K562 (cell line): Measurements from ENCODE around the gene ZKSCAN8. TPM values are rescaled to one million over a fixed set of nuclear protein-coding genes. Genes with fewer than 3 reads are reported as not detected.

ENCODE experiments used
- DIDO1 ChIP-seq: fragments of 450-650 bp; IDR thresholded peaks from 2 replicates; pipeline ENCODE4 v1.6.1; 2016; ENCODE audit warnings: low read depth, missing biosample characterization, missing genetic modification characterization
- GABPA ChIP-seq: fragments of 200-800 bp; sonication (Bioruptor generic); conservative IDR thresholded peaks from 2 replicates; pipeline ENCODE4 v1.6.1; 2016; ENCODE audit warnings: low read depth, missing genetic modification characterization, missing compliant biosample characterization
- GTF2A2 ChIP-seq: IDR thresholded peaks from 2 replicates; pipeline ENCODE4 v1.6.1; 2016; ENCODE audit warnings: mild to moderate bottlenecking, missing genetic modification characterization, missing compliant biosample characterization
- HBP1 ChIP-seq: fragments of 450-650 bp; formaldehyde crosslinking; IDR thresholded peaks from 2 replicates; pipeline ENCODE4 v1.4.0; 2022; ENCODE audit warnings: missing genetic modification characterization
- LEF1 ChIP-seq: fragments of 450-650 bp; IDR thresholded peaks from 2 replicates; pipeline ENCODE4 v1.6.1; 2016; ENCODE audit warnings: mild to moderate bottlenecking
- NCOA2 ChIP-seq, 2 experiments: fragments of 450-650 bp; IDR thresholded peaks; 2 replicates each; pipeline ENCODE4 v1.6.1; 2018; ENCODE audit warnings: mild to moderate bottlenecking in 2 of 2, moderate library complexity in 1 of 2; ENCODE audit not compliant: partially characterized antibody in 2 of 2
- POLR2G ChIP-seq: fragments of 200-400 bp; formaldehyde crosslinking; IDR thresholded peaks from 2 replicates; pipeline ENCODE4 v1.6.1; 2017; ENCODE audit warnings: low read depth, mild to moderate bottlenecking, antibody characterized with exemption, low read length, moderate library complexity
- POLR3A ChIP-seq: IDR thresholded peaks from 2 replicates; pipeline ENCODE4 v1.6.1; 2011; ENCODE audit warnings: borderline replicate concordance, mild to moderate bottlenecking, moderate library complexity; ENCODE audit not compliant: insufficient read length, insufficient read depth; ENCODE audit errors: extremely low read depth
- RB1 ChIP-seq: fragments of 450-650 bp; IDR thresholded peaks from 2 replicates; pipeline ENCODE4 v1.6.1; 2017; ENCODE audit warnings: low read depth, mild to moderate bottlenecking
- SRSF9 ChIP-seq: fragments of 200-400 bp; formaldehyde crosslinking; IDR thresholded peaks from 2 replicates; pipeline ENCODE4 v1.6.1; 2017; ENCODE audit warnings: low read depth, low read length, borderline replicate concordance
- TRIM28 ChIP-seq: fragments of 450-650 bp; IDR thresholded peaks from 2 replicates; pipeline ENCODE4 v1.6.1; 2017
- ZNF263 ChIP-seq: sonication (generic); formaldehyde crosslinking; IDR thresholded peaks from 2 replicates; pipeline ENCODE4 v1.8.0; 2022; ENCODE audit warnings: mild to moderate bottlenecking, missing genetic modification reagents, borderline replicate concordance
- ZNF318 ChIP-seq, 2 experiments: fragments of 450-650 bp; IDR thresholded peaks; 2 replicates each; pipeline ENCODE4 v1.6.1; 2016; ENCODE audit warnings: mild to moderate bottlenecking in 2 of 2, borderline replicate concordance in 1 of 2, low read depth in 1 of 2, moderate library complexity in 1 of 2
- ZNF449 ChIP-seq: fragments of 250-450 bp; sonication (Bioruptor Pico); IDR thresholded peaks from 2 replicates; pipeline ENCODE4 v1.8.0; 2022; ENCODE audit warnings: moderate library complexity, mild to moderate bottlenecking, inconsistent platforms
- ZNF707 ChIP-seq: fragments of 250-450 bp; sonication (Bioruptor Pico); conservative IDR thresholded peaks from 2 replicates; pipeline ENCODE4 v1.8.0; 2022; ENCODE audit warnings: inconsistent platforms, mild to moderate bottlenecking, moderate library complexity
- polyA plus RNA-seq, 8 experiments: library from polyadenylated mRNA; depleted of rRNA in 4 of 8; stranded (reverse) in 5 of 8; unstranded in 3 of 8; fragments of >200 nt; fragmentation: Nextera tagmentation in 2 of 8; fragmentation: Illumina TruSeq in 1 of 8; extraction: Ambion mirVana in 2 of 8; extraction: Trizol in 1 of 8; gene quantifications; 2 replicates each; pipeline versions ENCODE4 v1.2.1 to v1.2.3, GENCODE V29; 2011 to 2014; ENCODE audit warnings: inconsistent platforms in 1 of 8, missing spikeins in 1 of 8
- total RNA-seq, 7 experiments: library from RNA; depleted of rRNA in 6 of 7; stranded (reverse); fragments of >200 nt in 6 of 7; fragmentation: Illumina TruSeq in 2 of 7; extraction: Trizol in 2 of 7; gene quantifications; 2 replicates each; pipeline versions ENCODE4 v1.2.1 to v1.2.3, GENCODE V29; 2011 to 2021; ENCODE audit warnings: low replicate concordance in 1 of 7

Gene ZKSCAN8
- total and polyA plus RNA-seq, 9 of the 15 experiments (the other 6 are each of a cell fraction or from before 2014, with no cell fraction given): 3.3 to 37.7 (median 21.7) TPM

- TF ChIP-seq ZNF318 (IDR thresholded peaks at IDR 0.05; ENCODE audit: borderline replicate concordance in 1 of 2, low read depth in 1 of 2) (0 out of 4 replicates have a peak, but pooled peaks of 1 of the 2 experiments have one; percentile 34), NCOA2 (IDR thresholded peaks at IDR 0.05; ENCODE audit: partially characterized antibody in 2 of 2) (peak in 1 of 2 experiments; percentile 64), ZNF263 (CRISPR knock-in tag) (peak; percentile 68; the same call in 1 of the 2 replicates), DIDO1 (peak; percentile 96), POLR3A (no peak), ZNF707 (no peak), TRIM28 (peak; percentile 69), ZNF449 (CRISPR knock-in tag) (0 out of 2 replicates have a peak, but pooled peaks have one; percentile 8), HBP1 (CRISPR knock-in tag) (0 out of 2 replicates have a peak, but pooled peaks have one; percentile 26), LEF1 (peak; percentile 14; the same call in 1 of the 2 replicates), SRSF9 (no peak), GABPA (tag) (peak; percentile 99), POLR2G (peak; percentile 91), RB1 (peak; percentile 89), GTF2A2 (tag) (peak; percentile 90)
Measured at GRCh38 chr6:28136585-28137504, 4.8 kb upstream of the ZKSCAN8 start (continued).
